ENCODE measurements around the gene STT3B.

Gene STT3B

DNA sequence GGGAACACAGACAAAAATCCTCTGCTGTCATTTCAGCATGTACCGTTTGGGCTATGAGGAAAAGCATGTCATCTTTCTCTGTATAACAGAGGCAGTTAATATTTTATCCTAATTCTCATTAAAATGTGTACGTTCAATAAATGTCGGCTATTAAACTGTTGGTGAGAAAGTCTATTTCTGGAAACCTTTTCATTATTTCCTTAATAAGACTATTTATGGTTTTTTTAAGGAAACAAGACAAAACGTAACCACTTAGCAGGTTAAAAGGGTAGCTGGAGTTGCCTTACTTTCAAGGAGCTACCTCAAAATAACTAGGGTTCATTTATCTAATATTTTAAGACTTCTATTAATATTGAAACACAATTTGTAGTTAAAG, 1.8 kb upstream of the STT3B start:
- H3K36me3 Mint-ChIP-seq, result peaks cover 22% of the 10 kb centered on the region
- peaks cover 9% of the 10 kb centered on the region for H3K27me3 Mint-ChIP-seq
- CTCF ChIA-PET, result interaction anchor here (1.1 to 2.5 kb wide), 4 partner anchors 9 to 262 kb away, joined by 3 to 11 read pairs (median 4); no protein-coding TSS in a partner anchor
- DNase-seq, result no peak
- H3K9me3 Mint-ChIP-seq, result peaks cover 3% of the 10 kb centered on the region
- H3K27ac Mint-ChIP-seq, result no peak overlapping the region
- peaks cover 1% of the 10 kb centered on the region for H3K4me1 Mint-ChIP-seq
- H3K4me3 Mint-ChIP-seq, result no peak overlapping the region

DNA sequence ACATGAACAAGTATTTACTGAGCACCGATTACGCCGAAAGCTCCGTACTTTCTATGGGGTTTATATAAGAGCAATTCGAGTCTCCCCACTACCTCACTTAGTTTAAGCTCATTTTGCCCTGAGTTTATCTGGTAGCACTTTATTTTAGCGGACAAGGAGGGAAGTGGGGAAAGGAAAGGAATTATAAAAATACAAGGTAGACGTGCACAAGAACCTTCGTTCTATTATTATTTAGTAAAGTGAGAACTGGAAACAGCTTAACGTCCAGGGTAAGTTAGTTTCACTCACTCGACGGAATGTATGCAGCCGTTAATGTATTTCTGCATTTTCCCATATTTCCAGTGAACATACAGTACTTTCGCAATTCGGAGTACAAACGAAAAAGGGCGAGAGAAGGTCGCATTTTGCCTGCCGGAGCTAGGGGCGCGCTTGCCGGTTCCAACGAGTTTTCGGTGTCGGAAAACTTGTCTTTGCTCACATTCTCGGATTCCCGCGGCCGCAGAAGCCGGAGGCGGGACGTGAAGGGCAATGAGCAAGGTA, 1.2 kb upstream of the STT3B start:
- Mint-ChIP-seq H3K27me3 (peaks cover 9% of the 10 kb centered on the region), H3K27ac (no peak overlapping the region), H3K4me3 (no peak overlapping the region), H3K9me3 (peaks cover 3% of the 10 kb centered on the region), H3K4me1 (peaks cover 7% of the 10 kb centered on the region), H3K36me3 (peaks cover 27% of the 10 kb centered on the region)
- CTCF ChIA-PET, result interaction anchor here (0.6 to 2.5 kb wide), 6 partner anchors 8 to 679 kb away, joined by 3 to 11 read pairs (median 3); no protein-coding TSS in a partner anchor
- DNase-seq, result no peak

DNA sequence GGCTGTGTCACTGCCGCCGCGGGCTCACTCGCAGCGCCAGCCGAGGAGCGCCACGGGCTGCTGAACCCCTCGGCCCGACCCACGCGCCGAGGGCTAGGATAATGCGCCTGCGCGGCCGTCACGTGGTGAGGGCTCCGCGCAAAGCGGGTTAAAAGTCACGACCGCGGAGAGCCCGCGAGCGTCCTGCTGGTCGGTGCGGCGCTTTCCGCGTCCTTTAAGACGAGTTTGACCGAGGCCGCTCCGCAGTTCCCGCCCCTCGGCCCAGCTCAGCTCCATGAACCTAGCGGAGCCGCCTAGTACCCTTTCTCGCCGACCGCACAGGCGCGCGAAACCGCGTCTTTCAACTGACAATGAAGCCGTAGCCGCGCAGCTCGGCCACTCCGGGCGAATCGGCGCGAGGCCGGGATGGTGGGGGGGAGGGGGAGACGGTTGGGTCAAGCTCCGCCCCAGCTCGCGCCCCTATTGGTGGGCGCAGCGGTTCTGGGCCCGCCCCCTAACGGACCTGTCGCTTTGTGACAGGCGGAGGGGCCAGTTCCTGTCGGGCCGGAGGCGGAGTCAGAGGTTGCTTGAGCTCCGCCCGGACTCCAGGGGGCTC, 636 bp upstream of the STT3B start:
- DNase-seq, result peak; percentile 99
- CTCF ChIA-PET, result interaction anchor here (0.6 to 2.5 kb wide), 8 partner anchors 10 to 680 kb away, joined by 3 to 11 read pairs (median 3); no protein-coding TSS in a partner anchor
- Mint-ChIP-seq H3K4me1 (peaks cover 11% of the 10 kb centered on the region), H3K9me3 (peaks cover 3% of the 10 kb centered on the region), H3K27me3 (peaks cover 6% of the 10 kb centered on the region), H3K27ac (no peak overlapping the region), H3K4me3 (no peak overlapping the region), H3K36me3 (peaks cover 31% of the 10 kb centered on the region)

DNA sequence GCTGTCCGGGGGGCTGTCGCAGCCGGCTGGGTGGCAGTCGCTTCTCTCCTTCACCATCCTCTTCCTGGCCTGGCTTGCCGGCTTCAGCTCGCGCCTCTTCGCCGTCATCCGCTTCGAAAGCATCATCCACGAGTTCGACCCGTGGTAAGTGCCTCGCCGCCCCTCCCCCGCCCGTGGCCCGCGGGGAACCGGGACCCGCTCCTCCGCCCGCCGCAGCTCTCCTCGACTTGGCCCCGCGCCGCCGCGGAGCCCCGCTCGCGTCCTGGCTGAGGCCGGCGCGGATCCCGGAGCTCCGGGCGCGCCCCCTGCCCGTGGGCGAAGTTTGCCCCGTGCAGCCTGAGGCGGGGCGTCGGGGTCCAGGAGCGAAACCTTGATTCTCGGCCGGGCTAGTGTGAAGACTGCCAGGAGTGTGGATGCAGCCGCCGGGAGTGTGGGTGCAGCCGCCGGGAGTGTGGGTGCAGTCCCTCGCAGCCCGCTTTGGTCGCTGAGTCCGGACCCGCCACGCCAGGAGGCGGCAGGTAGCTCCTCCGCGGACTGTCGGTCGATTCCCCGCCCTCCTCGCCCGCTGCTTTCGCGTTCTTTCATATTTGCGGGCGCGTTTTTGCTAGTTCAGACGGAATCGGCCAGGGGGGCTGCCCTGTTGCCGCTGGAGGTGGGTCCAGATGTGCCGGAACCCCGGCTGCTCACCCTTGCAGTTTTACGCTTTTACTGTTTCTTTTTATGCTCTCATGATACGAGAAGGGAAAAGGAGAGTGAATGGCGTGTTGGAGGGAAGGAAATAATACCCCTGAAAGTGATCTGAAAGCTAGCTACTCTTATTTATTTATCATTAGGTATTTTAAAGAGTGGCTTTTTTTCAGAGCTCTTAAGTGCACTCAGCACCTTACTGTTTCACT, 692 bp downstream of the STT3B start:
- DNase-seq, result peak; percentile 79
- H3K4me3 Mint-ChIP-seq, result no peak overlapping the region
- CTCF ChIA-PET, result interaction anchor here (0.6 to 2.5 kb wide), 5 partner anchors 11 to 73 kb away, joined by 3 to 11 read pairs (median 3); no protein-coding TSS in a partner anchor
- no peaks in the 10 kb centered on the region for H3K9me3 Mint-ChIP-seq
- peaks cover 40% of the 10 kb centered on the region for H3K36me3 Mint-ChIP-seq
- peak overlapping the region; percentile 99 for H3K27ac Mint-ChIP-seq
- peaks cover 25% of the 10 kb centered on the region for H3K4me1 Mint-ChIP-seq
- H3K27me3 Mint-ChIP-seq, result peaks cover 6% of the 10 kb centered on the region

DNA sequence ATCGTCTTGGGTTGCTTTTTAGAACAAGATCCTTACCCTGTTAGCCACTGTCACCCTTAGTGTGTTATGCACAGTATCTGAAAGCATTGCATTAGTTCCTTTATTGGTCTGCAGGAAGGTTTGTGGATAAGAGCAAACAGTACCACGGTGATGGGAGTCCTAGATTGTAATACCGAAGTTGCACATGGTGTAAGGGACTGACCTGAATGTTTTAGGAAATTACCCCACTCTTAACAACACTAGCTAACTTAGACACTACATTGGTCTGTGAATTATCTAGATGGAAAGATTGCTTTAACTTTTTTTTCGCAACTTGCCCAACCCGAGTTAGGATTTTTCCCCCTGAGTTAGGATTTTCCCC, 1.3 kb downstream of the STT3B start:
- peak overlapping the region; percentile 99 for H3K27ac Mint-ChIP-seq
- no peaks in the 10 kb centered on the region for H3K9me3 Mint-ChIP-seq
- peaks cover 31% of the 10 kb centered on the region for H3K4me1 Mint-ChIP-seq
- H3K27me3 Mint-ChIP-seq, result peaks cover 6% of the 10 kb centered on the region
- H3K4me3 Mint-ChIP-seq, result no peak overlapping the region
- DNase-seq, result no peak
- peaks cover 46% of the 10 kb centered on the region for H3K36me3 Mint-ChIP-seq
- CTCF ChIA-PET, result interaction anchor here (1.2 kb wide), 1 partner anchor 25 kb away, joined by 3 read pairs; no protein-coding TSS in a partner anchor

DNA sequence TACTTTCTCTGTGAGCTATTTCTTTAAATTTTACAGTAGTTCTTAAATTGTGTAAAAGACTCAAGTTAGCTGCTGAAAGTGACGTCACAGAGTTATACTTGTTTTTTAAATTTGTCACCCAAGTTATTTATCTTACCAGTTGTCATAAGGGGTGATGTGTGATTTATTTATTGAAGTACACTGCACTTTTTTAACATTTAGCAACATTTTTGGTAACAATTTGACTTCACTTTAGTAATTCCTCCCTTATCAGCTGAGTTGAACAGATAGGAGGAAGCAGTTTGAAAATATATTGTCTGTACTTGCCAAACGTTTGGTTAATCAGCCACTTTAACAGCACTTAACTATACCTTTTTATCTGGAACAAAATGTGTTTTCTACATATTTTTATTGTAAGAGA, 3.8 kb downstream of the STT3B start:
- H3K4me1 Mint-ChIP-seq, result peaks cover 52% of the 10 kb centered on the region
- CTCF ChIA-PET, result interaction anchor here (0.9 to 1.6 kb wide), 3 partner anchors 8 to 14 kb away, joined by 3 to 4 read pairs (median 3); no protein-coding TSS in a partner anchor
- DNase-seq, result no peak
- H3K27ac Mint-ChIP-seq, result peak overlapping the region; percentile 82
- no peak overlapping the region for H3K4me3 Mint-ChIP-seq
- H3K9me3 Mint-ChIP-seq, result no peaks in the 10 kb centered on the region
- H3K36me3 Mint-ChIP-seq, result peaks cover 61% of the 10 kb centered on the region
- H3K27me3 Mint-ChIP-seq, result peaks cover 6% of the 10 kb centered on the region

DNA sequence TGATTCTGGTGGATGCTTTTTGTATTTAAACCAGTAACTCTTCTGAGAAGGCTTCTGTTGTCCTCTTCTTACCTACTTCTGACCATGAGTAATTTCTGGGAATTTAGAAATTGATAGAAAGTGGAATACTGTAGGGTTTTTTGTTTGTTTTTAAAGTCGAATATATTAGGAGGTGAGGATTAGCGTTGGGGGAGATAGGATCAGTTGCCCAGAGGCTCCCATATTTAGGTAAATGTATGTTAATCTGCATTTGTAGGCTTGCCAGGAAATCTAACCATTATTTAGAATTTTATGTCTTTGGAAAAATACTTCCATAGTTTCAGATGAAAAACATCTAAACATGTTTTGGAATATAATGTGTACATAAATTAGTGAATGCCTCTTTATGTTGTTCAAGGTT, 6.1 kb downstream of the STT3B start:
- peak overlapping the region; percentile 49 for H3K4me3 Mint-ChIP-seq
- peaks cover 74% of the 10 kb centered on the region for H3K36me3 Mint-ChIP-seq
- no peak overlapping the region for H3K27ac Mint-ChIP-seq
- peaks cover 67% of the 10 kb centered on the region for H3K4me1 Mint-ChIP-seq
- H3K9me3 Mint-ChIP-seq, result no peaks in the 10 kb centered on the region
- DNase-seq, result no peak
- no peaks in the 10 kb centered on the region for H3K27me3 Mint-ChIP-seq
- CTCF ChIA-PET, result no interaction called here

DNA sequence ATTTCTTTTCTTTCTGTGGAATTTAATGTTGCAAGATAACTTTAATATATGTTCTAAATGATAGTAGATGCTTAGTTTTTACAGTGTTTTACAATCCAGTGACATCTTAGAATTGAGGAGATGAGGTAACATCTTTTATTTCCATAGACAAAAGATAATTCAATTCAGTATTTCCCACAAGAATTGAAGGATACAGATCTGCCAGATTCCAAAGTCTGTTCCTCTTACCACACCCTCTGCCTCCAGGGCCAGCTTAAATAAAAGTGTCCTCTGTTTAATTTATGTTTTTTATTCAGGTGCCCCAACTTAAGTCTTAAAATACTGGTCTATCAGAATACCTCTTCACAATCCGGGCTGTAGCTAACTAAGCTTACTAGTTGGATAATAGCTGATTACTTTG, 6.5 kb downstream of the STT3B start:
- peak overlapping the region; percentile 49 for H3K4me3 Mint-ChIP-seq

DNA sequence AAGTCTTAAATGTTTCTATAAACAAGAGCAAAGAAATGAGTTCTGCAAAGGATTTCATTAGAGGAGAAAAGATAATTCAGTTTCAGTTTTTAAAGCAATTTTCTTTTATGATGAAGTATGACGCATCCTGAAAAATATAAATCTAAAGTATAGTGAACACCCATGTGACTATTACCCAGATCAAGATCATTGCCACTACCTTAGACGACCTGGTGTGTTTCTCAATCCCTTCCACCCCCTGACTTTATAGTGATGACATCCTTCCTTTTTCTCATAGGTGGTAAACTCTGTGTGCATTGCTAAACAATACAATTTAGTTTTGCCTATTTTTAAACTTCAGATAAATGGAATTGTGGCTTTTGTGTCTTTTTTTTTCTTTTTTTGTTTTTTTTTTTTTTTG, 8.4 kb downstream of the STT3B start:
- H3K27ac Mint-ChIP-seq, result peak overlapping the region; percentile 39
- H3K36me3 Mint-ChIP-seq, result peaks cover 65% of the 10 kb centered on the region
- no peak for DNase-seq

More for the DNA sequence above, 6.5 kb downstream of the STT3B start:
- H3K4me1 Mint-ChIP-seq, result peaks cover 69% of the 10 kb centered on the region
- H3K27ac Mint-ChIP-seq, result no peak overlapping the region
- no peak for DNase-seq
- no peaks in the 10 kb centered on the region for H3K9me3 Mint-ChIP-seq
- CTCF ChIA-PET, result interaction anchor here (1.1 kb wide), 1 partner anchor 8 kb away, joined by 3 read pairs; no protein-coding TSS in a partner anchor
- peaks cover 69% of the 10 kb centered on the region for H3K36me3 Mint-ChIP-seq
- no peaks in the 10 kb centered on the region for H3K27me3 Mint-ChIP-seq

DNA sequence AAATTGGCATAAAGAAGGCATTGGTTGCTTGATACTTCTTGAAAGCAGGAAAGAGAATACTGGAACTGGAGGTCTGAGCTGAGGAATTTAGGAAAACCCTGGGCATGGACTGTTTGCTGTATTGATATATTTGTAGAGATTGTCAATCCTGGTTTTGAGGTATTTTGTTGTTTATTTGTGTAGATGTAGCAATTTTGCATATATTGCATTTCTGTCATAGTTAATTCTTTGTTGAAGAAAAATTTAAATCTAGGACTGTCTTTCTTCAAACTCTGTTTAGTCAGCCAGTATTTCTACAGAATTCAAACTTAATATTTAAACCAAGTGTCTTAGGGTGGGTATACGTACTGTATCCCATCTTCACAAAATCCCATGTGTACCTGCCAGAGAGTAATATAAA, 9.5 kb downstream of the STT3B start:
- no peaks in the 10 kb centered on the region for H3K27me3 Mint-ChIP-seq

More for the DNA sequence above, 8.4 kb downstream of the STT3B start:
- H3K4me3 Mint-ChIP-seq, result no peak overlapping the region
- peaks cover 82% of the 10 kb centered on the region for H3K4me1 Mint-ChIP-seq
- H3K27me3 Mint-ChIP-seq, result no peaks in the 10 kb centered on the region
- H3K9me3 Mint-ChIP-seq, result no peaks in the 10 kb centered on the region
- CTCF ChIA-PET, result no interaction called here

DNA sequence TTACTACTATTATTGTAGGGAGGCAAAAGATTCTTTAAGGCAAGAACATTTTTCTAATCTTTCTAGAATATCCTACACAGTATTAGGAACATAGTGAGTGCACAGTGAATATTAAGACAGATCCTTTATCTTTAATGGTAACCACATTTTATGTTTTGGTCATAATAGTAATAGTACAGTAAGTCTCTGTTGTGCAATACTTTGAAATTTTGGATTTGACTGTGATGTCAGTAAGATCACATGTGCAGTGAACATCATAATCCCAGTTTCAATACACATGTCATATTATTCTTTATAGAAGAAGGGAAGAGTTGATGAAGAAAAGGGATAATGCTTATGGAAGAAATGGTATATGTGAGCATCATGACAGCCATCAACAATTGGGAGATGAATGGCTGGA, 10.7 kb downstream of the STT3B start:
- no peak for DNase-seq
- Mint-ChIP-seq H3K36me3 (peaks cover 58% of the 10 kb centered on the region), H3K4me3 (no peak overlapping the region), H3K9me3 (no peaks in the 10 kb centered on the region), H3K27ac (no peak overlapping the region), H3K4me1 (peaks cover 80% of the 10 kb centered on the region), H3K27me3 (no peaks in the 10 kb centered on the region)
- CTCF ChIA-PET, result no interaction called here

More for the DNA sequence above, 9.5 kb downstream of the STT3B start:
- Mint-ChIP-seq H3K36me3 (peaks cover 63% of the 10 kb centered on the region), H3K27ac (peak overlapping the region; percentile 45), H3K9me3 (no peaks in the 10 kb centered on the region), H3K4me3 (no peak overlapping the region), H3K4me1 (peaks cover 82% of the 10 kb centered on the region)
- CTCF ChIA-PET, result no interaction called here
- no peak for DNase-seq

DNA sequence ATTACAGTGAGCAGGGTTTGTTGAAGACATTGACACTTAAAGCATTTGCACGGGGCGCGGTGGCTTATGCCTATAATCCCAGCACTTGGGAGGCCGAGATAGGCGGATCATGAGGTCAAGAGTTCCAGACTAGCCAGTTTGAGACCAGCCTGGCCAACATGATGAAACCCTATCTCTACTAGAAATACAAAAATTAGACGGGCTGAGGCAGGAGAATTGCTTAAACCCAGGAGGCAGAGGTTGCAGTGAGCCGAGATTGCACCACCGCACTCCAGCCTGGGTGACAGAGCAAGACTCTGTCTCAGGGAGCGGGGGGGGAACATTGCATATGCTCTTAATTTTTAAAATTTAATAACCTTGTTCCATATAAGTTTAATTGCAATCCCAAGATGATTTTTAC, 11.9 kb downstream of the STT3B start:
- peaks cover 47% of the 10 kb centered on the region for H3K36me3 Mint-ChIP-seq

DNA sequence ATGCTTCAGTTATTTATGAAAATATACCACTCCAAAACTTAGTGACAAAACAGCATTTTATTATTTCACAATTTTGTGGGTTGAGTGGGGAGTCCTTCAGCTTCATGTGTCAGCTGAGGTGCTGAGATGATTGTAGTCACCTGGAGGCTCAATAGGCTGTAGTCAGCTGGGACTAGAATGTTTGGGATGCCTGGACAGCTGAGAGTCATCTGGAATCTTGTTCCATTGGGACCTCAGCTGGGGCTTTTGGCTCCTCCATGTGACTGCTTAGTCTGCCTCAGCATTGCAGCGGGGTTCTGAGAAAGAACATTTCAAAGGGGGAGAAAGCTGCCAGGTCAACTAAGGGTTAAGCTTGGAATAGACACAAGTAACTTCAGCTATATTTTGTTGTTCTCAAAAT, 13.4 kb downstream of the STT3B start:
- no peaks in the 10 kb centered on the region for H3K9me3 Mint-ChIP-seq
- peaks cover 47% of the 10 kb centered on the region for H3K36me3 Mint-ChIP-seq
- DNase-seq, result no peak
- no peak overlapping the region for H3K4me3 Mint-ChIP-seq
- H3K4me1 Mint-ChIP-seq, result peaks cover 76% of the 10 kb centered on the region
- H3K27me3 Mint-ChIP-seq, result no peaks in the 10 kb centered on the region
- no peak overlapping the region for H3K27ac Mint-ChIP-seq
- CTCF ChIA-PET, result interaction anchor here (0.7 to 1.4 kb wide), 4 partner anchors 11 to 968 kb away, joined by 3 to 4 read pairs (median 4); no protein-coding TSS in a partner anchor

More for the DNA sequence above, 11.9 kb downstream of the STT3B start:
- DNase-seq, result no peak
- Mint-ChIP-seq H3K27me3 (no peaks in the 10 kb centered on the region), H3K4me3 (no peak overlapping the region), H3K9me3 (no peaks in the 10 kb centered on the region), H3K4me1 (peaks cover 74% of the 10 kb centered on the region), H3K27ac (no peak overlapping the region)
- CTCF ChIA-PET, result interaction anchor here (0.8 kb wide), 1 partner anchor 8 kb away, joined by 3 read pairs; no protein-coding TSS in a partner anchor

DNA sequence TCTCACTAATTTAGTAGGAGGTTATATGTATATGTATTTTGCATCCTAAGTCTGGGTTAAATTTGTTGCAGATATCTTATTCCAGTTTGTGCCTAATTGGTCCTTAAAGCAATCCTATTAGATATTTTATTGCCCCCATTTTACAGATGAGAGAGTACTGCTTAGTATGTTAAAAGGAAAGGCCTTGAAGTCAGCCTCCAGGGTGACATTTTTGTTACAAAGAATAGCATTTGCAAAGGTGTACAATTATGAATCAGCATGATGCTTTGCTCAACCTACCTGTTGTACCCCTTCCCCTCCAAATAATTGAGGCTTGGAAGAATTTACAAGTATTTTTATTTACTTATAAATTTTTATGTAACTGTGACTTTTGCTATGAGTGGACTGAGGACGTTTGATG, 14.0 kb downstream of the STT3B start:
- H3K27me3 Mint-ChIP-seq, result no peaks in the 10 kb centered on the region
- DNase-seq, result no peak
- peaks cover 49% of the 10 kb centered on the region for H3K36me3 Mint-ChIP-seq
- peaks cover 77% of the 10 kb centered on the region for H3K4me1 Mint-ChIP-seq
- H3K27ac Mint-ChIP-seq, result no peak overlapping the region
- H3K9me3 Mint-ChIP-seq, result no peaks in the 10 kb centered on the region
- H3K4me3 Mint-ChIP-seq, result no peak overlapping the region
- CTCF ChIA-PET, result interaction anchor here (1.4 kb wide), 1 partner anchor 16 kb away, joined by 4 read pairs; no protein-coding TSS in a partner anchor
